ENCODE measurements around the gene ESCO1.

Gene ESCO1

DNA sequence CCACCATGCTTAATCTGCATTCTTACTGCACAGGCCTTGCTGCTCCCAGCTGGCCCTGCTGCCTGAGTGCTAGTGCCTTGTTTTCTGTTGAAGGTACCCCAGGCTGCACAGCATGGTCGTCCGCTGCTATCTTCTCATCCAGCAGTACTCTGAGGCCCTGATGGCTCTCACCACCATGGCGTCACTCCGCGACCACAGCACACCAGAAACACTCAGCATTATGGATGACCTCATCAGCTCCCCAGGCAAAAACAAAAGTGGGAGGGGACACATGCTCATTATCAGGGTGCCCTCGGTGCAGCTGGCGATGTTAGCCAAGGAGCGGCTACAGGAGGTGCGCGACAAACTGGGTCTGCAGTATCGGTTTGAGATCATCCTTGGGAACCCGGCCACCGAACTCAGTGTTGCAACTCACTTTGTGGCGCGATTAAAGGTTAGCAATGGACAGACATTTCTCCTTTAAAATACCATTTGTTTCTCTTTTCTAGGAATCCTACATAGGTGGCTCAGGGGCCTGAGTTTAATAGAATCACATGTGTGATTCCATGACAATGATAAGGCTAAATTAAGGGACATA, 110.5 kb downstream of the ESCO1 start:
- DNase-seq (ENCODE audit: low read depth in 2 of 2): no peak

DNA sequence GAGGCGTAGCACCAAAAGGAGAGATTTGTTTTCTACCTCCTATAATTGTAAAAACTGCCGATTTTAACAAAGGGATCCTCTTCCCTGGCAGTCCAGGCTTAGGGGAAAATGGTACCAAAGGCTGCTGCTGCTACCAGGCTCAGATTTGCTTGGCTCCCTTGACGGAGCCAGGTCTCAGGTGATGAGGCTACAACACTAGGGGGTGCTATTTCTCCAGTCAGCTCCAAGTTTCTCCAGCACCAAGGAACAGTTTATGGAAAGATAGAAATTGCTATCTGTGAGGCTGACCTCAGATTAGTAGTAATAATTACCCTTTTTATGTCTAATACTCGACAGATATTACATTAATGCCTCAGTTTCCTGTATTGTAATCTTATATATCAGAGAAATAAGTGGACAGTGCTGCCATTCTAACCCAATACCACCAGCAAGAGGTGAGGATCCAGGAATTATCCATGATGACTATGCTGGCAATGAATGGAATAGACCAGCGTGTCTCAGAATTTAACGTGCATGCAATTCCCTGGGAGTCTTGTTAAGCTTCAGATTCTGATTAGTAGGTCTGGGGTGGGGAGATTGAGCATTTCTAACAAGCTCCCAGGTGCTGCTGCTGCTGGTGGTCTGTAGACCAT, 111.3 kb downstream of the ESCO1 start:
- DNase-seq (ENCODE audit: low read depth in 2 of 2): no peak

DNA sequence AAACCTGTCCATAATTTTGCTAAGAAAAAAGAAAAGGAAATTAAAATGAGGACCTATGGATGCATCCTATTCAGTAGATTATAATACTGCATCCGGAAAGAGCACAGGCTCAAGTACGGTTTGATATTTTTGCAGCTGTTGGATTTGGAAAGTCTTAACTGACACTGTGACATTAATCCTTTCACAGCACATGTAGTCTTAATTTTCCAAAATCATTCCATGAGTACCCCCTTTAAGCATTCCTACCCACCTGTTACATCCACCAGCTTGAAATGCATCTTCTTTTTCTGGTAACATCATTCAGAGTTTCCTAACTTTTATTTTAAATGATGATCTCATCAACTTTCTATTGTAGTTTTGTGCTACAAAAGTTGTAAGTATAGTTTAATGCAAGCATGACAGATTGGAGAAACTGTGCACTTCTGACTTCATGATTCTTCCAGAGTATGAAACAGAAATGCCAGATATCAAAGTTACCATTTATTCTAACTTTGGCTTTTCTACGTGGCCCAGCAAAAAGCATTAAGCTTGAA, 113.5 kb downstream of the ESCO1 start:
- DNase-seq (ENCODE audit: low read depth in 2 of 2): no peak

DNA sequence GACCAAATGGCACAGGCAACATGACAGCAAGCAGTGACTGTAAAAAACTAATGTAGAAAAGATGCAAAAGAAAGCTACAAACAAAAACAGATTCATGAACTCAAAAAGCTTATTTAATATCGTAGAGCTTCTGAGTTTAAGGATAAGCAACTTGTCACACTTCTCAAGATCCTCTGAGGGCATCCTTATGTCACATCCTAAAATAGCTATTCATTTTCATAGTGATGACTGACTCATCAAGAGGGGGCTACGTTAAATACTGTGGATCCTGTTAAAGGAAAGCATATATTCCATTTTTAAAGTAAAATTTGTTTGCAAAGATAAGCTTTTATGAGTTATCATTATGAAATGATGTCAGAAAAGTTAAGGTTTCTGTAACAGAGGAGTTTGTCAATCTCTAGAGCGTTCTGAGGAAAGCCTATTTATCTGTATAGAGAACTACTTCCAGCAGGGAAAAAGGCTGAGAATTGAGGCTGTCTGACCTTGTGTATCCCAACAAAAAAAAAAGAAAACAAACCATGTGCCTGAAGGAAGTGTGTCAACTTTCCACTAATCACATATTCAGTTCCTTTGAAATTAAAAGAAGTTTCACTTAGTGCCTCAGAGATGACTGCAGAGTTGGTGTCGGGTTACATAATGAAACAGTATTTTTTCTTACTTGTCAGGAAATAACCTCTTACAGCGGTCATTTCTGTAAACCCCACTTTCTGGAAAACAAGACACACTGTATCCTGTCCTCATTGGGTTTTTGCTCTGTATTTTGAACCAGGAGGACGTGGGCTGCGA, 115.5 kb downstream of the ESCO1 start:
- DNase-seq (ENCODE audit: low read depth in 2 of 2): no peak

DNA sequence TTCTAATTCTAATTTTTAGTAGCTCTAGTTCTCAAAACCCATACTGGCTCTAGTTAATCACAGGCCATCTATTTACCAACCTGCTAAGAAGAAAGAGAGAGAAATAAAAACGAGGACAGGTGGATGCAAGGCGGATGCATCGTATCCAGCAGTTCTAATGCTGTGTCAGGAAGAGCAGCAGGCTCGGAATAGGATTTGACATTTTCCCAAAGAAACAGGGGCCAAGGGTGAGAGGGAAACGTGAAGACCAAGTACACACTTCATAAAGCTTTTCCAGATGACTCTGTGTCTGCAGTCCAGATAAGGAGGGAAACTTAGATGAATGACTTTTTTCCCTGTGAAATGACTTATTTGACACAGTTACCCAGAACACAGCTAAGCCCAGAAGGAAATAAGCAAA, 117.5 kb downstream of the ESCO1 start:
- DNase-seq (ENCODE audit: low read depth in 2 of 2): no peak

DNA sequence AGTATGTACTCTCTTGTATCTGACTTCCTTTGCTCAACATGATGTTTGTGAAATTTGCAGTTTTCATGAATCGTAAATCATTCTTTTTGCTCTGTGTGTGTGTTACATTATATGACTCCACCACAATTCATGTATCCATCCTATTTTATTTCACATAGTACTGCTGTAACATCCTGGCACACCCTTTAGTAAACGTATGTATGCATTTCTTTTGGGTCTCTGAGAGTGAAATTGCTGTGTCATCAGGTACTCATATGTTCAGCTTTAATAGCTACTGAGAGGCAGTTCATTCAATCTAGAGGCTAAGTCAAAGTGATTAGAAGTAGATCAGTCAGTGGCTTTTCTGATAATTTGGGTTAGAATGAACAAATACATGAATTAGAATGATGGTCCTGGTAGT, 118.8 kb downstream of the ESCO1 start:
- DNase-seq (ENCODE audit: low read depth in 2 of 2): no peak

DNA sequence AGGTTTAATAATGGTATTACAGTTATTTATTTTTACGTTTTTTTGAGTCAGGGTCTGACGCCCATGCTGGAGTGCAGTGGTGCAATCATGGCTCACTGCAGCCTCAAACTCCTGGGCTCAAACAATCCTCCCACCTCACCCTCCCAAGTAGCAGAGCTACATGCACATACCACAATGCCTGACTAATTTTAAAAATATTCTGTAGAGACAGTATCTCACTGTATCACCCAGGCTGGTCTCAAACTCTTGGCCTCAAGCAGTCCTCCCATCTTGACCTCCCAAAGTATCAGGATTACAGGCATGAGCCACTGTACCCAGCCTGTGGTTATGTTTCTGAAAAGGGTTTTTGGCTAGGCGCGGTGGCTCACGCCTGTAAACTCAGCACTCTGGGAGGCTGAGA, 120.8 kb downstream of the ESCO1 start:
- DNase-seq (ENCODE audit: low read depth in 2 of 2): no peak

Data from stimulated activated CD4-positive, alpha-beta T cell treated with anti-CD3 and anti-CD28 coated beads, Interleukin-1b, Interleukin-23, amount 100 ng/mL, for 1 hour (primary cell).